HepG2 (cell line): ENCODE measurements around the gene TJP3. TPM values are rescaled to one million over a fixed set of nuclear protein-coding genes. Genes with fewer than 3 reads are reported as not detected.

Experiments used
- CEBPB ChIP-seq: IDR thresholded peaks from 2 replicates; pipeline ENCODE4 v1.6.1; 2011; ENCODE audit warnings: low read depth, low read length, improper control_type of control experiment, borderline replicate concordance
- FOXA1 ChIP-seq, 2 experiments: fragments of 450-650 bp in 1 of 2; sonication (generic) in 1 of 2; formaldehyde crosslinking in 1 of 2; IDR thresholded peaks; 2 replicates each; pipeline versions ENCODE4 v1.4.0 to v1.6.1; 2016 to 2020; ENCODE audit warnings: missing genetic modification reagents in 1 of 2
- HNRNPLL ChIP-seq: fragments of 200-400 bp; formaldehyde crosslinking; IDR thresholded peaks from 2 replicates; pipeline ENCODE4 v1.6.1; 2017; ENCODE audit warnings: mild to moderate bottlenecking, low read depth, low read length; ENCODE audit not compliant: poor library complexity, severe bottlenecking
- NR1H2 ChIP-seq: sonication (generic); formaldehyde crosslinking; IDR thresholded peaks from 2 replicates; pipeline ENCODE4 v1.8.1; 2022; ENCODE audit warnings: low read depth, missing genetic modification reagents, borderline replicate concordance
- PATZ1 ChIP-seq: sonication (generic); formaldehyde crosslinking; IDR thresholded peaks from 2 replicates; pipeline ENCODE4 v1.4.0; 2020; ENCODE audit warnings: missing genetic modification reagents
- PITX1 ChIP-seq: sonication (generic); formaldehyde crosslinking; IDR thresholded peaks from 2 replicates; pipeline ENCODE4 v1.5.1; 2020; ENCODE audit warnings: mild to moderate bottlenecking, missing genetic modification reagents
- PPARG ChIP-seq: conservative IDR thresholded peaks from 2 replicates; pipeline ENCODE4 v1.6.1; 2016; ENCODE audit warnings: missing biosample characterization, missing genetic modification reagents
- TGIF2 ChIP-seq: IDR thresholded peaks from 2 replicates; pipeline ENCODE4 v1.6.1; 2016; ENCODE audit warnings: control low read depth, missing compliant biosample characterization
- ZBTB7B ChIP-seq: sonication (generic); formaldehyde crosslinking; IDR thresholded peaks from 2 replicates; pipeline ENCODE4 v1.4.0; 2020; ENCODE audit warnings: missing genetic modification reagents
- ZKSCAN5 ChIP-seq: sonication (generic); formaldehyde crosslinking; IDR thresholded peaks from 2 replicates; pipeline ENCODE4 v1.5.1; 2020; ENCODE audit warnings: mild to moderate bottlenecking, missing genetic modification reagents
- ZNF468 ChIP-seq: sonication (generic); formaldehyde crosslinking; IDR thresholded peaks from 2 replicates; pipeline ENCODE4 v1.8.0; 2022; ENCODE audit warnings: mild to moderate bottlenecking, moderate library complexity, missing genetic modification reagents
- ZNF510 ChIP-seq: sonication (generic); formaldehyde crosslinking; IDR thresholded peaks from 2 replicates; pipeline ENCODE4 v1.4.0; 2020; ENCODE audit warnings: low read depth, mild to moderate bottlenecking, missing genetic modification reagents
- ZNF574 ChIP-seq: sonication (generic); formaldehyde crosslinking; IDR thresholded peaks from 2 replicates; pipeline ENCODE4 v1.4.0; 2020; ENCODE audit warnings: missing genetic modification reagents
- ZNF788 ChIP-seq: sonication (generic); formaldehyde crosslinking; IDR thresholded peaks from 2 replicates; pipeline ENCODE4 v1.5.0; 2020; ENCODE audit warnings: mild to moderate bottlenecking, missing genetic modification reagents, borderline replicate concordance
- polyA plus RNA-seq, 8 experiments: library from polyadenylated mRNA; depleted of rRNA in 3 of 8; stranded (reverse) in 7 of 8; unstranded in 1 of 8; fragments of >200 nt; fragmentation: Illumina TruSeq in 4 of 8; extraction: Trizol in 4 of 8; gene quantifications; 2 replicates each; pipeline versions ENCODE4 v1.2.1 to v1.2.3, GENCODE V29; 2011 to 2016; ENCODE audit warnings: low read depth in 4 of 8, missing spikeins in 1 of 8, mixed read lengths in 1 of 8; ENCODE audit not compliant: insufficient read depth in 1 of 8
- total RNA-seq, 5 experiments: library from RNA; depleted of rRNA; stranded (reverse); fragments of >200 nt; fragmentation: Illumina TruSeq; extraction: Trizol; gene quantifications; 2 replicates each; pipeline ENCODE4 v1.2.3, GENCODE V29; 2016; ENCODE audit warnings: low read depth in 1 of 5
- TF ChIP-seq, protein P1 (sequence below): sonication (generic); formaldehyde crosslinking; IDR thresholded peaks from 2 replicates; pipeline ENCODE4 v1.4.0; 2020; ENCODE audit warnings: missing genetic modification reagents, borderline replicate concordance
- TF ChIP-seq, protein P2 (sequence below): IDR thresholded peaks from 2 replicates; pipeline ENCODE4 v1.6.1; 2016; ENCODE audit warnings: missing compliant biosample characterization, missing genetic modification reagents, borderline replicate concordance

Gene TJP3
- total and polyA plus RNA-seq, 2 of the 13 experiments (the other 11 are each of a cell fraction or from before 2014, with no cell fraction given) = 2.3 to 21.5 TPM

DNA sequence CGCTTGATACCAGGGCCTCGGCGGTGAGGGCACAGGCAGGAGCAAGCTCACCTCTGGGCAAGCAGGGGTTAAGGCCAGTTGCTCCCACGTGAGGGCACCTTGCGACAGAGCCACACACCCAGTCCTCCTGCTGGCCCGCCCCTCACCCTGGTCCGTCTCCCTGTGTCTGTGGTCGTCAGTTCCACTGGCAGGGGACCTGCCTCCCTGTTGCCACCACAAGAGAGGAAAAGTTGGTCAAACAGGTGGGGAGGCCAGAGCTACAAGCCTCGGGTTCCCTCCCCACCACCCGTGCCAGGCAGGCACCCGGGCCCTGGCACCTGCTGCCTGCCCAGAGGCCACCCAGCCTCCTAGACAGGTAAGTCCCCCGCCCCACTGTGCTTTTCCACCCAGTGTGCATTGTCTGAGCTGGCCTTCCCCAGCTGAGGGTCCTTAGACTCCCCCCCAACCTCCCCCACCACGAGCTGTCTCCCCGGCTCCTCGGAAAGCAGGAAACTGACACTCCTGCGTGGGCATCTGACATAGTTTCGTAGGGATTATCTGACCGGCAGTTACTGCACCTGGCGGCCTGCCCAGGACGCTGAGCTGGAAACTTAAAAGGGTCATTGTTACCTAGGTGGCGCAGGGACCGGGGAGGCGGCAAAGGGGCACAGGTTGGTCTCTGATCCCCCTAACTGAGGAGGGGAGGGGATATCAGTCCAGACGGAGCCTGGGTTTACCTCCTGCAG, at the start of gene TJP3 (continued):
- TF ChIP-seq, protein P1, sequence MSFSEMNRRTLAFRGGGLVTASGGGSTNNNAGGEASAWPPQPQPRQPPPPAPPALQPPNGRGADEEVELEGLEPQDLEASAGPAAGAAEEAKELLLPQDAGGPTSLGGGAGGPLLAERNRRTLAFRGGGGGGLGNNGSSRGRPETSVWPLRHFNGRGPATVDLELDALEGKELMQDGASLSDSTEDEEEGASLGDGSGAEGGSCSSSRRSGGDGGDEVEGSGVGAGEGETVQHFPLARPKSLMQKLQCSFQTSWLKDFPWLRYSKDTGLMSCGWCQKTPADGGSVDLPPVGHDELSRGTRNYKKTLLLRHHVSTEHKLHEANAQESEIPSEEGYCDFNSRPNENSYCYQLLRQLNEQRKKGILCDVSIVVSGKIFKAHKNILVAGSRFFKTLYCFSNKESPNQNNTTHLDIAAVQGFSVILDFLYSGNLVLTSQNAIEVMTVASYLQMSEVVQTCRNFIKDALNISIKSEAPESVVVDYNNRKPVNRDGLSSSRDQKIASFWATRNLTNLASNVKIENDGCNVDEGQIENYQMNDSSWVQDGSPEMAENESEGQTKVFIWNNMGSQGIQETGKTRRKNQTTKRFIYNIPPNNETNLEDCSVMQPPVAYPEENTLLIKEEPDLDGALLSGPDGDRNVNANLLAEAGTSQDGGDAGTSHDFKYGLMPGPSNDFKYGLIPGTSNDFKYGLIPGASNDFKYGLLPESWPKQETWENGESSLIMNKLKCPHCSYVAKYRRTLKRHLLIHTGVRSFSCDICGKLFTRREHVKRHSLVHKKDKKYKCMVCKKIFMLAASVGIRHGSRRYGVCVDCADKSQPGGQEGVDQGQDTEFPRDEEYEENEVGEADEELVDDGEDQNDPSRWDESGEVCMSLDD (CRISPR knock-in tag) = peak; percentile 43; the same call in 1 of the 2 replicates
- no peak for TF ChIP-seq ZNF510 (CRISPR knock-in tag)
- peak; percentile 61 for TF ChIP-seq ZNF574 (CRISPR knock-in tag)
- TF ChIP-seq ZKSCAN5 (CRISPR knock-in tag) = peak; percentile 81; the same call in 1 of the 2 replicates
- TF ChIP-seq HNRNPLL = peak; percentile 32
- TF ChIP-seq CEBPB = peak; percentile 91
- TF ChIP-seq PATZ1 (CRISPR knock-in tag) = peak; percentile 51
- no peak for TF ChIP-seq FOXA1 (IDR thresholded peaks at IDR 0.05)
- TF ChIP-seq FOXA1 (CRISPR knock-in tag; IDR thresholded peaks at IDR 0.05) = peak; percentile 43; the same call in 1 of the 2 replicates
- 0 out of 2 replicates have a peak, but pooled peaks have one; percentile 39 for TF ChIP-seq PPARG (CRISPR knock-in tag)
- peak; percentile 46; the same call in 1 of the 2 replicates for TF ChIP-seq ZBTB7B (CRISPR knock-in tag)
- TF ChIP-seq NR1H2 (CRISPR knock-in tag) = no peak
- no peak for TF ChIP-seq ZNF468
- TF ChIP-seq, protein P2, sequence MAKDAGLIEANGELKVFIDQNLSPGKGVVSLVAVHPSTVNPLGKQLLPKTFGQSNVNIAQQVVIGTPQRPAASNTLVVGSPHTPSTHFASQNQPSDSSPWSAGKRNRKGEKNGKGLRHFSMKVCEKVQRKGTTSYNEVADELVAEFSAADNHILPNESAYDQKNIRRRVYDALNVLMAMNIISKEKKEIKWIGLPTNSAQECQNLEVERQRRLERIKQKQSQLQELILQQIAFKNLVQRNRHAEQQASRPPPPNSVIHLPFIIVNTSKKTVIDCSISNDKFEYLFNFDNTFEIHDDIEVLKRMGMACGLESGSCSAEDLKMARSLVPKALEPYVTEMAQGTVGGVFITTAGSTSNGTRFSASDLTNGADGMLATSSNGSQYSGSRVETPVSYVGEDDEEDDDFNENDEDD (CRISPR knock-in tag) = peak; percentile 46; the same call in 1 of the 2 replicates
- TF ChIP-seq ZNF788 (CRISPR knock-in tag) = peak; percentile 59; the same call in 1 of the 2 replicates
- TF ChIP-seq PITX1 (CRISPR knock-in tag) = peak; percentile 73
- peak; percentile 29; the same call in 1 of the 2 replicates for TF ChIP-seq TGIF2 (CRISPR knock-in tag)
